HUES6 (cell line): Measurements from ENCODE around the gene SIPA1L2.

Experiments used
- H3K27ac ChIP-seq: 2 replicates; pipeline ENCODE4 v1.7.0; 2013; ENCODE audit warnings: low read depth, mild to moderate bottlenecking, low read length, inconsistent platforms
- H3K27me3 ChIP-seq: 2 replicates; pipeline ENCODE4 v1.6.1; 2013; ENCODE audit warnings: low read length; ENCODE audit not compliant: control insufficient read depth, insufficient read depth
- H3K36me3 ChIP-seq: 2 replicates; pipeline ENCODE4 v1.6.1; 2013; ENCODE audit warnings: low read length; ENCODE audit not compliant: control insufficient read depth, insufficient read depth
- H3K4me1 ChIP-seq: 2 replicates; pipeline ENCODE4 v1.6.1; 2013; ENCODE audit warnings: low read length; ENCODE audit not compliant: control insufficient read depth, insufficient read depth
- H3K4me3 ChIP-seq: 2 replicates; pipeline ENCODE4 v1.5.1; 2013; ENCODE audit warnings: low read depth, low read length
- H3K9ac ChIP-seq: one replicate; pipeline ENCODE4 v1.6.1; 2013; ENCODE audit warnings: mild to moderate bottlenecking, low read length
- H3K9me3 ChIP-seq: 2 replicates; pipeline ENCODE4 v1.6.1; 2013; ENCODE audit warnings: low read depth, low read length; ENCODE audit not compliant: control insufficient read depth, insufficient read depth

SIPA1L2 gene

GRCh38 chr1:232587141-232588008, 42.6 kb downstream of the SIPA1L2 start:
- no peak overlapping the region for H3K9ac ChIP-seq
- H3K27me3 ChIP-seq, result no peaks in the 10 kb centered on the region
- no peaks in the 10 kb centered on the region; the same call in 1 of the 2 replicates for H3K36me3 ChIP-seq
- no peak overlapping the region for H3K27ac ChIP-seq
- peaks cover 28% of the 10 kb centered on the region for H3K4me1 ChIP-seq
- no peaks in the 10 kb centered on the region for H3K9me3 ChIP-seq
- no peak overlapping the region for H3K4me3 ChIP-seq

- Histone ChIP-seq H3K4me1 (peaks cover 25% of the 10 kb centered on the region), H3K9ac (no peak overlapping the region), H3K27me3 (no peaks in the 10 kb centered on the region), H3K9me3 (no peaks in the 10 kb centered on the region), H3K36me3 (no peaks in the 10 kb centered on the region; the same call in 1 of the 2 replicates), H3K4me3 (no peak overlapping the region), H3K27ac (no peak overlapping the region)
Observed at GRCh38 chr1:232586679-232587078, 43.3 kb downstream of the SIPA1L2 start.

- H3K36me3 ChIP-seq, result no peaks in the 10 kb centered on the region; the same call in 1 of the 2 replicates
- no peaks in the 10 kb centered on the region for H3K27me3 ChIP-seq
- peaks cover 26% of the 10 kb centered on the region for H3K4me1 ChIP-seq
- no peaks in the 10 kb centered on the region for H3K9me3 ChIP-seq
- no peak overlapping the region for H3K9ac ChIP-seq
- H3K4me3 ChIP-seq, result no peak overlapping the region
- no peak overlapping the region for H3K27ac ChIP-seq
Observed at GRCh38 chr1:232585486-232585885, 44.4 kb downstream of the SIPA1L2 start.

- Histone ChIP-seq H3K9ac (no peak overlapping the region), H3K4me1 (peaks cover 55% of the 10 kb centered on the region), H3K9me3 (no peaks in the 10 kb centered on the region), H3K27ac (no peak overlapping the region), H3K4me3 (no peak overlapping the region), H3K36me3 (no peaks in the 10 kb centered on the region; the same call in 1 of the 2 replicates), H3K27me3 (no peaks in the 10 kb centered on the region)
Observed at GRCh38 chr1:232581932-232582331, 48.0 kb downstream of the SIPA1L2 start.
